Central memory CD8-positive, alpha-beta T cell (primary cell): ENCODE data around the gene GPD1L.
A peak's percentile ranks its signal among the peaks of the same experiment; 100 is the strongest.
"Not testable (repeated sequence)": the region's sequence is repeated elsewhere in the genome, so short reads cannot be mapped to it uniquely, and the experiment has no call there.

Experiments
- ATAC-seq: fragments of 150-1000 bp; cut with Tn5 transposase; replicated peaks from 2 replicates; pipeline ENCODE4 v1.10.0; 2022; ENCODE audit warnings: mild to moderate bottlenecking, moderate FRiP score, moderate number of reproducible peaks; ENCODE audit not compliant: poor library complexity, severe bottlenecking; ENCODE audit errors: extremely low read depth
- DNase-seq, 2 donors: peaks; one replicate each; pipeline ENCODE4 v3.0.0; 2021; ENCODE audit warnings: low spot score in 2 of 2
- H3K27ac Mint-ChIP-seq: one replicate; pipeline ENCODE4 v1.8.0; 2022; ENCODE audit warnings: low read depth, mild to moderate bottlenecking, moderate library complexity, mixed read lengths
- H3K27me3 Mint-ChIP-seq: one replicate; pipeline ENCODE4 v1.8.0; 2022; ENCODE audit warnings: mixed read lengths
- H3K36me3 Mint-ChIP-seq: one replicate; pipeline ENCODE4 v1.8.0; 2022; ENCODE audit warnings: mild to moderate bottlenecking, moderate library complexity, mixed read lengths; ENCODE audit not compliant: insufficient read depth
- H3K4me1 Mint-ChIP-seq: one replicate; pipeline ENCODE4 v1.8.0; 2022; ENCODE audit warnings: mixed read lengths
- H3K4me3 Mint-ChIP-seq: one replicate; pipeline ENCODE4 v1.8.0; 2022; ENCODE audit warnings: mild to moderate bottlenecking, moderate library complexity, mixed read lengths
- H3K9me3 Mint-ChIP-seq: one replicate; pipeline ENCODE4 v1.8.0; 2022; ENCODE audit warnings: mixed read lengths

The GPD1L gene

GRCh38 chr3:32180141-32180784 is 73.8 kb downstream of the GPD1L start:
- Mint-ChIP-seq H3K27me3 (peaks cover 28% of the 10 kb centered on the region), H3K9me3 (no peaks in the 10 kb centered on the region), H3K4me3 (no peak overlapping the region), H3K27ac (no peak overlapping the region), H3K36me3 (no peaks in the 10 kb centered on the region), H3K4me1 (peaks cover 13% of the 10 kb centered on the region)
- ATAC-seq (no peak), DNase-seq (no peak)

- H3K27ac Mint-ChIP-seq, result no peak overlapping the region
- DNase-seq (no peak), ATAC-seq (no peak)
- H3K27me3 Mint-ChIP-seq, result peaks cover 39% of the 10 kb centered on the region
- H3K4me3 Mint-ChIP-seq, result no peak overlapping the region
- H3K36me3 Mint-ChIP-seq, result no peaks in the 10 kb centered on the region
- H3K4me1 Mint-ChIP-seq, result peaks cover 13% of the 10 kb centered on the region
- no peaks in the 10 kb centered on the region for H3K9me3 Mint-ChIP-seq
Observed at GRCh38 chr3:32181365-32181764, 74.9 kb downstream of the GPD1L start.

- peaks cover 12% of the 10 kb centered on the region for H3K4me1 Mint-ChIP-seq
- peaks cover 43% of the 10 kb centered on the region for H3K27me3 Mint-ChIP-seq
- no peak overlapping the region for H3K27ac Mint-ChIP-seq
- no peak overlapping the region for H3K4me3 Mint-ChIP-seq
- no peak for DNase-seq
- ATAC-seq, result no peak
- no peaks in the 10 kb centered on the region for H3K9me3 Mint-ChIP-seq
- H3K36me3 Mint-ChIP-seq, result no peaks in the 10 kb centered on the region
Observed at GRCh38 chr3:32181796-32182195, 75.4 kb downstream of the GPD1L start.

- Mint-ChIP-seq H3K9me3 (no peaks in the 10 kb centered on the region), H3K4me3 (no peak overlapping the region), H3K4me1 (no peaks in the 10 kb centered on the region), H3K27me3 (peaks cover 62% of the 10 kb centered on the region), H3K27ac (no peak overlapping the region), H3K36me3 (no peaks in the 10 kb centered on the region)
- no peak for DNase-seq
- no peak for ATAC-seq
Observed at GRCh38 chr3:32184187-32184730, 77.8 kb downstream of the GPD1L start.

- Mint-ChIP-seq H3K36me3 (no peaks in the 10 kb centered on the region), H3K4me1 (no peaks in the 10 kb centered on the region), H3K4me3 (no peak overlapping the region), H3K27ac (no peak overlapping the region), H3K27me3 (peaks cover 72% of the 10 kb centered on the region), H3K9me3 (no peaks in the 10 kb centered on the region)
- DNase-seq, result no peak
- no peak for ATAC-seq
Observed at GRCh38 chr3:32186097-32186496, 79.7 kb downstream of the GPD1L start.

GRCh38 chr3:32186876-32187275 is 80.5 kb downstream of the GPD1L start:
- no peaks in the 10 kb centered on the region for H3K4me1 Mint-ChIP-seq
- H3K27me3 Mint-ChIP-seq, result peaks cover 74% of the 10 kb centered on the region
- no peak overlapping the region for H3K4me3 Mint-ChIP-seq
- H3K9me3 Mint-ChIP-seq, result no peaks in the 10 kb centered on the region
- no peak for DNase-seq
- ATAC-seq, result no peak
- no peak overlapping the region for H3K27ac Mint-ChIP-seq
- H3K36me3 Mint-ChIP-seq, result no peaks in the 10 kb centered on the region

GRCh38 chr3:32189693-32190092 is 83.3 kb downstream of the GPD1L start:
- Mint-ChIP-seq H3K4me1 (no peaks in the 10 kb centered on the region), H3K4me3 (no peak overlapping the region), H3K9me3 (no peaks in the 10 kb centered on the region), H3K27me3 (peaks cover 85% of the 10 kb centered on the region), H3K36me3 (no peaks in the 10 kb centered on the region), H3K27ac (no peak overlapping the region)
- no peak for ATAC-seq
- no peak for DNase-seq

- DNase-seq, H3K4me3 Mint-ChIP-seq, ATAC-seq, H3K36me3 Mint-ChIP-seq, H3K27ac Mint-ChIP-seq, H3K4me1 Mint-ChIP-seq, H3K9me3 Mint-ChIP-seq: not testable (repeated sequence)
- peaks cover 87% of the 10 kb centered on the region for H3K27me3 Mint-ChIP-seq
Observed at GRCh38 chr3:32190556-32190955, 84.1 kb downstream of the GPD1L start.

- H3K4me3 Mint-ChIP-seq, result no peak overlapping the region
- DNase-seq, result no peak
- no peaks in the 10 kb centered on the region for H3K36me3 Mint-ChIP-seq
- H3K27me3 Mint-ChIP-seq, result peaks cover 81% of the 10 kb centered on the region
- no peak for ATAC-seq
- H3K4me1 Mint-ChIP-seq, result no peaks in the 10 kb centered on the region
- no peaks in the 10 kb centered on the region for H3K9me3 Mint-ChIP-seq
- H3K27ac Mint-ChIP-seq, result peak overlapping the region; percentile 49
Observed at GRCh38 chr3:32193101-32193500, 86.7 kb downstream of the GPD1L start.

GRCh38 chr3:32194653-32195052 is 88.2 kb downstream of the GPD1L start:
- Mint-ChIP-seq H3K9me3 (no peaks in the 10 kb centered on the region), H3K36me3 (no peaks in the 10 kb centered on the region), H3K27me3 (peaks cover 86% of the 10 kb centered on the region)

GRCh38 chr3:32195995-32196540 is 89.6 kb downstream of the GPD1L start:
- H3K27me3 Mint-ChIP-seq, result peaks cover 87% of the 10 kb centered on the region
- H3K9me3 Mint-ChIP-seq, result no peaks in the 10 kb centered on the region
- H3K4me1 Mint-ChIP-seq, result no peaks in the 10 kb centered on the region
- H3K27ac Mint-ChIP-seq, result no peak overlapping the region
- H3K4me3 Mint-ChIP-seq, result no peak overlapping the region
- H3K36me3 Mint-ChIP-seq, result no peaks in the 10 kb centered on the region
- ATAC-seq (no peak), DNase-seq (no peak)

More at GRCh38 chr3:32194653-32195052, 88.2 kb downstream of the GPD1L start:
- Mint-ChIP-seq H3K4me3 (no peak overlapping the region), H3K27ac (no peak overlapping the region), H3K4me1 (no peaks in the 10 kb centered on the region)
- ATAC-seq (no peak), DNase-seq (no peak)

GRCh38 chr3:32197991-32198390 is 91.6 kb downstream of the GPD1L start:
- no peaks in the 10 kb centered on the region for H3K9me3 Mint-ChIP-seq
- no peaks in the 10 kb centered on the region for H3K36me3 Mint-ChIP-seq
- H3K27me3 Mint-ChIP-seq, result peaks cover 87% of the 10 kb centered on the region
- ATAC-seq (no peak), DNase-seq (no peak)
- H3K4me3 Mint-ChIP-seq, result no peak overlapping the region
- no peaks in the 10 kb centered on the region for H3K4me1 Mint-ChIP-seq
- no peak overlapping the region for H3K27ac Mint-ChIP-seq

- H3K36me3 Mint-ChIP-seq, result peaks cover 2% of the 10 kb centered on the region
- DNase-seq, result no peak
- ATAC-seq, result no peak
- no peak overlapping the region for H3K27ac Mint-ChIP-seq
- no peaks in the 10 kb centered on the region for H3K4me1 Mint-ChIP-seq
- peaks cover 79% of the 10 kb centered on the region for H3K27me3 Mint-ChIP-seq
- no peaks in the 10 kb centered on the region for H3K9me3 Mint-ChIP-seq
- H3K4me3 Mint-ChIP-seq, result no peak overlapping the region
Observed at GRCh38 chr3:32198714-32199113, 92.3 kb downstream of the GPD1L start.
